Caki2 (cell line): ENCODE measurements around the gene SNUPN. TPM values are rescaled to one million over a fixed set of nuclear protein-coding genes. Genes with fewer than 3 reads are reported as not detected.
A peak's percentile ranks its signal among the peaks of the same experiment; 100 is the strongest.

ENCODE experiments used
- DNase-seq: peaks from one replicate; pipeline ENCODE4 v3.0.0-alpha.2; 2015; ENCODE audit warnings: low read depth
- in situ Hi-C: cut with HindIII; loops from 2 replicates; pipeline ENCODE4 v1.10.0; 2016; ENCODE audit warnings: low sequenced_read_pairs, low pct_unique_long_range_greater_than_20kb, mixed read lengths
- total RNA-seq: library from RNA; depleted of rRNA; stranded (reverse); fragments of >200 nt; shearing (Covaris generic); gene quantifications from 2 replicates; pipeline ENCODE4 v1.2.3, GENCODE V29; 2014; ENCODE audit warnings: low replicate concordance

The SNUPN gene
- total RNA-seq, 1 experiment from 2014 or later = 38.7 TPM

GRCh38 chr15:75656331-75656730, 30.8 kb upstream of the SNUPN start:
- in situ Hi-C loops = no loop called here
- no peak for DNase-seq

GRCh38 chr15:75655931-75656330, 30.4 kb upstream of the SNUPN start:
- in situ Hi-C loops = no loop called here
- no peak for DNase-seq

GRCh38 chr15:75654201-75654907, 28.8 kb upstream of the SNUPN start:
- no peak for DNase-seq

GRCh38 chr15:75653347-75653913, 27.9 kb upstream of the SNUPN start:
- in situ Hi-C loops = no loop called here

More at GRCh38 chr15:75654201-75654907, 28.8 kb upstream of the SNUPN start:
- in situ Hi-C loops = no loop called here

GRCh38 chr15:75651810-75652543, 26.5 kb upstream of the SNUPN start:
- in situ Hi-C loops = no loop called here
- no peak for DNase-seq

More at GRCh38 chr15:75653347-75653913, 27.9 kb upstream of the SNUPN start:
- no peak for DNase-seq

GRCh38 chr15:75650908-75651809, 25.6 kb upstream of the SNUPN start:
- DNase-seq = peak; percentile 37
- in situ Hi-C loops = no loop called here

- DNase-seq = no peak
- in situ Hi-C loops = no loop called here
Measured at GRCh38 chr15:75649848-75650247, 24.3 kb upstream of the SNUPN start.

GRCh38 chr15:75649045-75649761, 23.7 kb upstream of the SNUPN start:
- in situ Hi-C loops = no loop called here
- no peak for DNase-seq

GRCh38 chr15:75648156-75649000, 22.9 kb upstream of the SNUPN start:
- in situ Hi-C loops = no loop called here
- no peak for DNase-seq

- peak; percentile 67 for DNase-seq
- in situ Hi-C loops = no loop called here
Measured at GRCh38 chr15:75647370-75648155, 22.0 kb upstream of the SNUPN start, which contains the start of gene SNX33. TSS of gene SNX33 (plus strand) at chr15:75647912. CDS start at chr15:75649103, 1,191 bp downstream.

- in situ Hi-C loops = no loop called here
- DNase-seq = no peak
Measured at GRCh38 chr15:75646944-75647364, 21.4 kb upstream of the SNUPN start.

GRCh38 chr15:75646112-75646943, 20.8 kb upstream of the SNUPN start:
- DNase-seq = no peak
- in situ Hi-C loops = no loop called here

GRCh38 chr15:75644376-75644775, 18.9 kb upstream of the SNUPN start:
- in situ Hi-C loops = no loop called here

GRCh38 chr15:75641603-75642002, 16.1 kb upstream of the SNUPN start:
- no peak for DNase-seq

More at GRCh38 chr15:75644376-75644775, 18.9 kb upstream of the SNUPN start:
- no peak for DNase-seq

GRCh38 chr15:75641179-75641503, 15.6 kb upstream of the SNUPN start:
- in situ Hi-C loops = no loop called here

More at GRCh38 chr15:75641603-75642002, 16.1 kb upstream of the SNUPN start:
- in situ Hi-C loops = no loop called here

More at GRCh38 chr15:75641179-75641503, 15.6 kb upstream of the SNUPN start:
- DNase-seq = no peak
